Inflammatory macrophage treated with lipopolysaccharide for 1 hour (primary cell): ENCODE data around the gene TRH.

Experiments used
- DNase-seq, 2 donors: peaks; one replicate each; pipeline ENCODE4 v3.0.0-alpha.2; 2020 to 2022

Gene TRH, protein sequence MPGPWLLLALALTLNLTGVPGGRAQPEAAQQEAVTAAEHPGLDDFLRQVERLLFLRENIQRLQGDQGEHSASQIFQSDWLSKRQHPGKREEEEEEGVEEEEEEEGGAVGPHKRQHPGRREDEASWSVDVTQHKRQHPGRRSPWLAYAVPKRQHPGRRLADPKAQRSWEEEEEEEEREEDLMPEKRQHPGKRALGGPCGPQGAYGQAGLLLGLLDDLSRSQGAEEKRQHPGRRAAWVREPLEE

DNA sequence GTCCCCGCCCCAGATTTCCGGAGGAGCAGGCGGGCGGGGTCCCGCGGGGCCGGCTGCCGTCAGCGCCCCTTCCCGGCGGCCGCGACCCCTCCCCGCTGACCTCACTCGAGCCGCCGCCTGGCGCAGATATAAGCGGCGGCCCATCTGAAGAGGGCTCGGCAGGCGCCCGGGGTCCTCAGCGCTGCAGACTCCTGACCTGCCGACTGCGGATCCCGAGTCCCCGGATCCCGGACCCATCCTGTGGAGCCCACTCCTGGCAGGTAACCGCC, at the start of gene TRH:
Gene TRH (plus strand): TSS at position 157 of the 269 bp plus-strand sequence. CDS start 1,097 bp downstream, outside the sequence.
- no peak for DNase-seq

DNA sequence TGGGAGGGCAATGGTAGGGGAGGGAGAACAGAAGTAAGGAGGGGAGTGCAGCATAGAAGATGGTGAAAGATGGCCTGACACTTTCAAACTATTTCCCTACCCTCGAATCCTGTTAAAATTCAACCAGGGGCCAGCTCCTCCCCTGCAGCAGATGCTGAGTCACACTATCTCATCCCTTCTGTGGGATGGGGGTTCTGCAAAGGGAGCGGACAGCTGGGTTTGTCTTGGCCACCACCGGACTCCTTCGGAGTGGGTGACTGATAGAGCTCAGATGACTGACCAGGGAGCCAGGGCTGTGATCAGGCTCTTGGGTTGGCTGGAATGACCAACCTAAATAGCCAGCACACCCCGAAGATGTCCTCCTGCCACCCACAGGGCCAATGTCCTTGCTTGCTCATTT, 47.4 kb upstream of the TRH start:
- DNase-seq: no peak

DNA sequence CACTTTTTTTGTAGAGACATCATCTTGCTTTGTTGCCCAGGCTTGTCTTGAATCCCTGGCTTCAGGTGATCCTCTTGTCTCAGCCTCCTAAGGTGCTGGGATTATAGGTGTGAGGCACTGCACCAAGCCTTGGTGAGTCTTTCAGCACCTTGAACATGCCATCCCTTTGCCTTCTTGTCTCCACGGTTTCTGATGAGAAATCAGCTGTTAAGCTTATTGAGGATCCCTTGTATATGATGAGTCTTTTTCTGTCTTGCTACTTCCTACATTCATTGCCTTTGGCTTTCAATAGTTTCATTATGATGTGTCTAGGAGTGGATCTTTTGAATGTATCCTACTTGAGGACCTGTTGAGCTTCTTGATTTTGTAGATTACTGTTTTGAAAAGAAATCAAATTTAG, 45.1 kb upstream of the TRH start:
- no peak for DNase-seq

DNA sequence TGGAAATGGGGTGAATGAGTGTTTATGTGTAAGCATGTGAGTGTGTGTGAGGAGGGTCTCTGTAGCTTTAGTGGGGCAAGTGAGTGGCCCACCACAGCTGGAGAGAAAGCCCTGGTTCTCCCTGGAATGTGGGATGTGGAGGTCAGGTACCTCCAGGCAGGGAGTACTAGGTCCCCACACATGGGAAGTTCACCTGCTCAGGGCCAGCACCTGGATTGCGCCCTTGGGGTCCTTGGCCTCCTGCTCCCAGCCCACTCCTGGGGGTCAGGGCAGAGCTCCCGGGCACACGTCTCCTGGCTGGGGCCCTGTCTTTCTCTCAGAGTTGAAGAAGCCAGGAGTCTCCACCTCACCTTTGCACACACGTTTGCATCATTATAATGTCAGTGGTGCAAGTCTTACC, 41.0 kb upstream of the TRH start:
- DNase-seq: no peak

DNA sequence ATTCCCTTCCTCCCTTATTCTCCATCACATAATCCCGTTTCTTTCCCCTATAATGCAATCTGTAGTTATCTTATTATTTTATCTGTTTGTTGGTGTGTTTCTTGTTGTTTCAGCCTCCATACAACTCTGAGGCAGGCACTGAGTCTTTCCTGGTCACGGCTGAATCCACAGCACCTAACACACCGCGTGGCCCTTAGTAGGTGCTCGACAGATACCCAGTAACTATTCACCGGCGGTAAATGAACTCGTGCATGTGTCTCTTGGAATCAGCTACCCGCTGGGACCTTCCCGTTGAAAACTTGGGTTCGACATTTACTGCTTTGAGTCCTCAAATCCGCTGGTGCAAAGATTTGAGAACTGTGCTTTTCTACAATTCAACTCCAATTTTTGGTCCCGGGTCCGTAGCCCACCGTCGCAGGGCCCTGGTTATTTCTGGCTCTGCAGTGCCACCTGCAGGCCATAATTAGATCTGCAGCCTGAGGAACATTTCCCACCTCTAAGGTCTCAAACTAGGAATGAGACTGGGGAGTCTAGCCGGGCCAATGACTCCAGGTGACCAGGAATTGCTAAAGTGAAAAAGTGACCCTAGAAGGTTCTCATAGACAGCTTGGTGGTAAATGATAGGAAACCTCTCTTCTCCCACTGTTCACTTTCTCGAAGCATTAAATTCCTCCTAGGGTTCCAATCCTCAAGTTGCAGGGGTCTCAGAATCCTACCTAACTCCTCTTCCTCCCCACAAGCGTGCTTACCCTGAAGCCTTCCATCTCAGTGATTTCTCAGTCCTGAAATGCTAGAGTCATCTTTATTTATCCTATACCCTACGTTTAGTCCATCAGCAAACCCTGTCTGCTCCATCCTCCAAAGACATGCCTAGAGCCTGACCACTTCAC, 40.0 kb upstream of the TRH start:
- peak in 1 of 2 donors; percentile 38 for DNase-seq

DNA sequence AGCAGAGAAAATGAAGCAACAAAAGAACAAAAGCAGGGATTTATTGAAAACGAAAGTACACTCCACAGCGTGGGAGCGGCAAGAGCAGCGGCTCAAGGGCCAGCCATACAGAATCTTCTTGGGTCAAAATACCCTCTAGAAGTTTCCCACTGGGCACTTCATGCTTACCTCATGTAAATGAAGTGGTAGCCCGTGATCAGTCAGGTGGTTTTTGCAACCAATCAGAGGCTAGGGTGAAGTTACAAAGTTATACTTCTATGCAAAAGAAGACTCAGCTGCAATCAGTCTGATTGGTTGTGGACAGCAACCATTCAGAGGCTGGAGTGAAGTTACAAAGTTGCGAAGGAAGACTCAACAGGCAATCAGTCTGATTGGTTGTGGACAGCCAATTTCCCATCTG, 37.8 kb upstream of the TRH start:
- peak; percentile 69 to 78 for DNase-seq

DNA sequence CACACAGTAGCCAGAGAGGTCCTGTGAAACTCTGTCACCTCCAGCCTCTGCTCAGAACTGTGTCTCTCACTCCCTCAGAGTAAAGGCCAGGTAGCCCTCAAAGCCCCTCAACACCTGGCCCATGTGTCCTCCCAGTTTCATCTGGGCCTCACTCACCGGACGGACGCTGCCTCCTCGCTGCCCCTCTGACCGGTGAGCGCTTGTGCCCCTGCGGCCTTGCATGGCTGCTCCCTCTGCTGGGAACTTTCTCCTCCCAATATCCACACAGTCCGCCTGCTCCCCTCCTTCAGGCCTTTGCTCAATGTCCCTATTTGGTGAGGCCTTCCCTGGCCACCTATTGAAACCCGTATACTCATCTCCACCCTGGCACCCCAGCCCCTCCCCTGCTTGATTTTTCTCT, 36.8 kb upstream of the TRH start:
- no peak for DNase-seq

DNA sequence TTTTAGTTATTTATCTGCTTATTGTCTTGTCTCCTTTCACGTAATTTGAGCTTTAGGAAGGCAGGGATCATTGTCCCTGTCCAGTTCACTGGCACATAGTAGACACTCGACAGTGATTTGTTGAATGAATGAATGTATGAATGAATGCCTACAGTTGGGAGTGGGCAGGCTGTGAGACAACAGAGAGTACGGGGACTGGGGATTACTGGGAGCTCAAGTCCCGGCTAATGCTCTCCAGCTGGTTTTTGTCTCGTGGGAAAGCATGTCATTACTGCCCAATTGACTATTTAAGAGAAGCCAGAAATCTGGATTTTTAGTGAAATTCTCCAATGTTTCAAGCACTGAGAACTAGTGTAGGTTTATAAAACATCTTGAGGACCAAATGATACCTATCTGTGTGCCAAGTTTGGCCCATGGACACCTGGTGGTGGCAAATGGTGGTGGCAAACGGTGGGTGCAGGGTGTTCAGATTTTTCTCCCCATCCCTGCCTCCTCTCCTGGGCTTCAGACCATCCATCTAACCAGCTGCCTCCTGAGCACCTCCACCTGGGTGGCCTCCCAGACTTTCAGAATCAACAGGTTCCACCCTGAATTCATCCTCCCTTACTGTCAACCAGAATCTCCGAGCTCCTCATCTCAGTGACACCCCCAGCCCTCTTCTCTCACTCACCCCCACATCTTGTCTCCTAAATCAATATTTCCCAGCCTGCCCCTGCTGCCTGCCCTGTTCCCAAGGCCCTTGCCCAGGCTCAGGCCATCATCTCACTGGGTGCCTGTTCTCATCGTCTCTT, 36.2 kb upstream of the TRH start:
- DNase-seq: no peak

DNA sequence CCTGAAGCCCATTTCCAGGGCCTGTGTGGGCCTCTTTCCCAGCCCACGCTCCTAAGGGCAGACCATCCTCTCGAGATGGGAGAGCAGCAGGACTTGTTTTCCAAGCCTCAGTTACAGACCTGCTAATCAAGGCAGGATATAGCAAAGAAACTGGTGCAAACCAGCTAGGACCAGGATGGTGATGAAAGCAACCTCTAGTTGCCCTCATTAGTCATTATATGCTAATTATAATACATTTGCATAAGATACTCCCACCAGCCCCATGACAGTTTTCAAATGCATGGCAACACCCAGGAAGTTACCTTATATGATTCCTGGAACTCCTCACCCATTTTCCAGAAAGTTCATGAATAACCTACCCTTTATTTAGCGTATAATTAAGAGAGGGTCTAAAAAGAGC, 34.4 kb upstream of the TRH start:
- no peak for DNase-seq

DNA sequence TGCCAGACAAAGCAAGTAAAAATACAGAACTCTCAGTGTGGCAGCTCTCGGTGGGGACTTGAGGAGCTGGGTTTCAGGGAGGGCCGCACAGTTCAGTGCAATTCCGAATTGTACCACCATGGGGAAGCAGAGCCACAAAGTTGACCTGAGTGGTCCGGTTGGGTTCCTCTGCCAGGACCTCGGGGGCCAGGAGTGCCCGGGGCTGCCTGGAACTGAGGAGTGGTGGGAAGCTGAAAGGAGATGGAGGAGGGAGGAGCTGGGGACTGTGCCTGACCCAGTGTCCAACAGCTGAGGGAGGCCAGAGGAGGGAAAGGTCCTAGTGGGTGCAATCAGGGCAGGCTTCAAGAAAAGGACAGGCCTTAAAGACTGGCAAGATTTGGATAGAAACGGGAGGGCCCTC, 32.2 kb upstream of the TRH start:
- peak; percentile 49 to 92 for DNase-seq

DNA sequence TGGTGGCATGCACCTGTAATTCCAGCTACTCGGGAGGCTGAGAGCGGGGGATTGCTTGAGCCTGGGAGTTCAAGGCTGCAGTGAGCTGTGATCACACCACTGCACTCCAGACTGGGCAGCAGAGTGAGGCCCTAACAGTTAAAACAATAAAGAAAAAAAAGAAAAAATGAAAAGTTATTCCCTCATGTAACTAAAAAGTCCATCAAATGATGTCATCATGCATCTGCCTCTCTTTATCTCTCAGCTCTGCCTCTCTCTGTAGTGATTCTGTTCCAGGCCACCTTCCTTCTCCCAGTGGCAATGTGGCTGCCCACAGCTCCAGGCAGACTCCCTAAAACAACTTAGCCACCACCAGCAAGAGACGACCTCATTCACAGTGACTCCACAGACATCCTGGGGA, 31.5 kb upstream of the TRH start:
- peak in 1 of 2 donors; percentile 11 for DNase-seq

DNA sequence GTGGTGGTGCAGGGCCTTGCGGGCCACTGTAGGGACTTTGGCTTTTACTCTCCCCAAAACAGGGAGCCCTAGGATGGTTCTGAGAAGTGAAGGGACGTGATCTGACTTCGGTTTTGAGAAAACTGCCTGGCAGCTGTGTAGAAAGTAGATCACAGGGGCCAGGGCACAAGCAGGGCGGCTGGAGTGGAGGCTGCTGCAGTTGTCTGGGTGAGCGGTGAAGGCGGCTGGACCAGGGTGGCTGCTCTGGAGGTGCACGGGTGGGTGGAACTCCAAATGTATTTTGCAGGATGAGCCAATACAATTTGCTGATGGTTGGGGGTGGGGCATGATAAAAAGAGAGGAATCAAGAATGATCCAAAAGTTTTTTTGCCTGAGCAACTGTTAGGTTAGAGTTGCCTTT, 29.8 kb upstream of the TRH start:
- no peak for DNase-seq

DNA sequence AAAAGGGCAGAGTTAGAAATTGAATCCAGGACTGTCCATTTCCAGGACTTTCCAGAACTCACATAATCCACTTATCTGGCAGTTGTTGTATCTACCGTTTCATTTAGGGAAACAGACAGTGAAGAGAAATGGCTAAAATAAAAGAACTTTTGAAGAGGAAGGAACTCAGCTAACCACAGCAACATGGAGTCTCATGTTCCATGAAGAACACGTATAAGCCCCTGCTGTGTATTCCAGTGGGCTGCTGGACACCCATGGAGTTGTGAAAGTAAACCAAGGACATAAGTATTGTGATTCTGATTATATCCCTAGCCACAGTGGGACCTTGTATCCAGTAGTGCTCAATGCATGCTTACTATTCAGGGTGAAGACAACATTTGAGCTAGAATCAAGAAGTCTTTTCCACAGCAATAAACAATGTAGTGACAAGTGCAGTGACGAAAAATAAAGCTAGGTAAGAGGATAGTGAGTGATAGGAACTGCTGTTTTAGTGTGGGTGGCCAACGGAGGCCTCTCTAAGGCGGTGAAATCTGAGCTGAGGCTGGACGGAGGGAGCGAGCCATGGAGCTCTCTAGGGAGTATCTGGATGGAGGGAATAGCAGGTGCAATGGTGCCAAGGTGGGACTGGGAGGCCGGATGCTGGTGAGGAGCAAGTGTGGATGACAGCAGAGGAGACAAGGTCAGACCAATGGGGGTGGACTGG, 26.8 kb upstream of the TRH start:
- DNase-seq: peak in 1 of 2 donors; percentile 23

DNA sequence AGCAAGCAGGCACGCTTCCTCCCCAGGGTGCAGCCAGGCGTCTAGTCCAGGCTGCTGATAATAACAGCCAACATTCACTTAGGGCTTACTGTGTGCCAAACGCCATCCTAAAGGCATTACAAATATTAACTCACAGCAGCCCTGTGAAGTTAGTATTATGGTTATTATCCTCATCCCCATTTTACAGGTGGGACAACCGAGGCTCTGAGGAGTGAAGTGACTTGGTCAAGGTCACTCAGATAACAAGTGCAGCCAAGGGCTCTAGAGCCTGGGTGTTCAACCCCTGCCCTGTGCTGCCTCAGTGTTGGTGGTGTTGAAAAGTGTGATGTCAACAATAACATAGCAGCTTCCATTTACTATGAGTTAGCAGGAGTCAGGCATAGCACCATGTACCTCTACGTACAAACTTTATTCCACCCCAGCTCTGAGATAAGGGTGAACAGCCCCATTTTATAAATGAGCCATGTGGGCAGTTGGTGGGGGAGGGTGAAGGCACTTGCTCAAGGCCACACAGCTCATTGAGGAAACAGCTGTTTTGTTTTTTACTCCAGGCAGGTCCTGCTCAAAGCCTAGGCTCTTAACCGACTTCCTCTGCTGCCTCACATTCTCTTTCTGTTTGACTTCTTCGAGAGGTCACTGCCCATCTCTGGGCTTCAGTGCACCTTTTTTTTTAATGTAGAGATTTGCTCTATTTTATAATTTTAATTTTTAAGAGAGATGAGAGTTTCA, 24.0 kb upstream of the TRH start:
- DNase-seq: peak; percentile 30 to 37

DNA sequence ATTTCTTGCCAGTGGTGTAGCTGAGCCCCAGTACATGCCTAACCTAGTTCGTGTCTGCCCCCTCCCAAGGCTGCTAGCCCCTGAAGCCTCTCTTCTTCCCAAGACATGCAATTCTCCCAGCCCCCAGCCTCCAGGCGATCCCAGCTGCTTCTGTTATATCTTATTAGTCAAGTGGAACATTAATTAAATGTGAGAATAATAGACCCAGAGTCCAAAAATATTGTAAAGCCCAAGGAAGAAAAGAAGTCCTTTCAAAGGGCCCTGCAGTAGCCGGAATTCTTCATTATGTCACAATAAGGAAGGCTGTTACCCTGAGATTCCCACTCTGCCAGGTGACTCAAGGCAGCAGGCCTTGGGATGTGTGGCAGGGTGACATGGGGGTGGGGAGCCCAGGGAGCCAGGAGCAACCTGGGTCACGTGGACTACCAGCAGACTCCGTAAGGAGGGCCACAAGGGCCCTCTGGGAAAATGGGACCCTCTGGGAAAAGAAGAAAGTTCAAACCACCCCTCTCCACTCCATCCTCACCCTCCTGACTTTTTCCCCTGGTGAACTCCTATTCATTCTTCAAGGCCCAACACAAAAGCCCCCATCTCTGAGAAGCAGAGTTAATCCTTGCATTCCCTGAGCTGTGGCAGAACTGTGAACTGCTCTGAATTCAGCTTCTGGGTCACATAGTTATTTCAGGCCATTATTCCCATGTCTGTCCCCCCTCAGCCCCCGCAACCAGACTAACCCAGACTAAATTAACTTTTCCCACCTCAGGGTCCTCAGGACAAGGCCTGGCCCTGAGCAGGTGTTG, 21.8 kb upstream of the TRH start:
- DNase-seq: no peak

DNA sequence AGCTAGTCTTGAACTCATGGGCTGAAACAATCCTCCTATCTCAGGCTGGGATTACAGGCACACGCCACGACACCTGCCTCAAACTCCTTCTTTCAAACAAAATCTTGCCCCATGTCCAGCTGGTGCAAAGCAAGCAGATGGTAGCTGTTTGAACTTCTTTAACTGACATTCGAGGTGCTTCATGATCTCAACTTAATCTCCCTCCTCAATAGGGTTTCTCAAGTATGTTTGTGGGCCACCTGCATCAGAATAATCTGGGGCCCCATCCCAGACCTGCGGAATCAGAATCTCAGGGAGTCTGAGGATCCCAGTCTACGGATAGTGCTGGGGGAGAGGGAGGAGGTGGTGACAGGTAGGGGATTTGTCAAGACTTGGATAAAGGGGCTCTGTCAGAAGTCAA, 20.9 kb upstream of the TRH start:
- no peak for DNase-seq

DNA sequence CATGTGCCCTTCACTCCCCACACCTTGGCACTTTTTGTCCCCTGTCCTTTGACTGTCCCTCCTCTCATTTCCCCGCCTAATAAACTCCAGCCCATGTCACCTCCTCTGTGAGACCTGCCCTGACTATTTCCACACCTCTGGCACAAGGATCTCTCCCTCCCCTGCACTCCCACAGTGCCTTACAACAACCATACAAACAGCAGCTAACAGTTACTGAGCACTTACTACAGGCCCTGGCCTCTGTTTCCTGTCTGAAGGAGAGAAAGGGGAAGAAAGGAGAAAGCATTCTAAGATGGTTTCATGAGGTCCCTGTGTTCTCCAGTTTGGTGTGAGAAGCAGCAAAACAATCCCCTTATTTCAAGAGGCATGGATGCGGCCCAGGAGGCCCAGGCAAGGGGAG, 20.0 kb upstream of the TRH start:
- peak; percentile 35 to 40 for DNase-seq

DNA sequence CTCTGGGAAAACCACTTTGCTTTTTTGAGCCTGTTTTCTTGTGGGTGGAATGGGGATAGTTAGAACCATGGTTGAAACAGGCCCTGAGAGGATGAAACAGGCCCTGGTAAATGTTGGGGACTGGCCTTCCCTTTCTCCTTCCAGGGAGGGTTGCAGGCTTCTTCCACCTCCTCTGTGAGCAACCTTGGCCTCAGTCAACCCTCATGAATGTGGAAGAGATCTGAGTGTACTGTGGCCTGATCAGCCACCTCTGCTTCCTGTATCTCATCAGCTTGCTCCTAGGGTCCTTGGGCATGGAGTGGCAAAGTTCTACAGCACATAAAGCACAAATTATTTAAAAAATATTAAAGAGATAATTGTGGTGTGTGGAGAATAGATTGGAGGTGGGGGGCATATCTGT, 17.6 kb upstream of the TRH start:
- peak in 1 of 2 donors; percentile 37 for DNase-seq

DNA sequence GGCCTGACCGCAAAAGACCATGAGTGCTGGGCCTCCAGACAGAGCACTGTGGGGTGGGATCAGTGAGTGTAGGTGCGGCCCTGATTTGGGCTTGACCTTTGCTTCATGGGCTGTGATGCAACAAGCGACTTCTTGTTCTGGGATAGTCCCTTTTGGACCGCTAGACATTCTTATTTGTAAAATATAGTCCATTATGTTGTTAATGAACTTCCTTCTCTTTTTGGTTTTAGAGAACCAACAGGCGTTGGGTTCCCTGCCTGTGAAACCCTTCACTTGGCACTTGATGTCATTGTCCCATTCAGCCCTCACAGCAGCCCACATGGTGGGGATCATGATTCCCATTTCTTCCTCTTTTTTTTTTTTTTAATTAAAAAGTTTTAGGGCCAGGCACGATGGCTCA, 15.8 kb upstream of the TRH start:
- peak; percentile 78 to 92 for DNase-seq

DNA sequence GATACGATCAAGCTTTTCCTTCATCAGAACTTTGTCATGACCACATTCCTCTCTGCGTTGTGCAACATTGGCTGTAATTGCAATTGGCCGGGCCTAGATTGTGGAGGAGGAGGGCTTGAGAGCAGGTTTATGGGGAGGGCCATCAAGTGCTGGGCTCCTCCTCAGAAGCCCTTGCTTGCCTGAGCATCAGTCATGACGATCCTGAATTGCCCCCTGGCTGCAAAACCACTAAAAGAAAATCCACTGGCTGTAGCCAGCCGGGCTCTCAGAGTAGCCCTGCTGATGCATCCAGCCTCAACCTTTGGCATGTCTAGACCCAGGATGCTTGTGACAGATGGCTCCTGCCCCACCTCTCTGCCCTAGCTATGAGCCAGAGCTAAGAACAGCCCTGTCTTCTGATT, 13.4 kb upstream of the TRH start:
- peak in 1 of 2 donors; percentile 38 for DNase-seq

DNA sequence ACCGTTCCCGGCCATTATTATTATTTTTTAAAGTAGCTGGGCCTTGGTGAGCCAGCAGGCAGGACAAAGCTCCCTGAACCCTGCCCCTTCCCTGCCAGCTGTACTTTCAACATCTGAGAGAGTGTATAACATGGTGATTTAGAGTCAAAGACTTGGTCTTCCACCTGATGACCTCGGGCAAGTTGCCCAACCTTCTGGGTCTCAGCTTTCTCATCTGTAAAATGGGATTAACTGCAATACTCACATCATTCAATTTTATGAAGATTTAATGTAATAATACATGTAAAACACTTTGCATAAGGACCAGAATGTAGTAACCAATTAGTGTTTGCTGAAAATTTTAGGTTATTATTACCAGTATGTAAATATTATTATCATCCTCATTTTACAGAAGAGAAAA, 11.9 kb upstream of the TRH start:
- DNase-seq: no peak

DNA sequence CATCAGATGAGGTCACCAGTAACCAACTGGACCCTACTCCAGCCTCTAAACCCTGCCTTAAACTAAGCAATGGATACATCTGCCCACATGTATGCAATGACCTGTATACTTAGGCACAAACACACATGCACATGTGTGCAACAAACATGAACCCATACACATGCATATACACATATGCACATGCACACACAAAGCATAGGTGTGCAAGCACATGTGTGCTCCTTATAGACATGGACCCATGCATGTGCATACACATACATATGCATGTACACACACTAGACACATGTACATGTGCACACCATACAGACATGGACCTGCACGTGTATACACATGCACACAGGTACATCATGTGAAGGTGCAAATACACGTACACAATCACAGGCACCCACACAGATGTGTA, 8.6 kb upstream of the TRH start:
- DNase-seq: no peak
